AG20443 (cell line): ENCODE measurements around the gene DCST1.
A peak's percentile ranks its signal among the peaks of the same experiment; 100 is the strongest.

Experiments
- DNase-seq: peaks from one replicate; pipeline ENCODE4 v3.0.0; 2012; ENCODE audit warnings: low spot score, mixed read lengths

Gene DCST1

DNA sequence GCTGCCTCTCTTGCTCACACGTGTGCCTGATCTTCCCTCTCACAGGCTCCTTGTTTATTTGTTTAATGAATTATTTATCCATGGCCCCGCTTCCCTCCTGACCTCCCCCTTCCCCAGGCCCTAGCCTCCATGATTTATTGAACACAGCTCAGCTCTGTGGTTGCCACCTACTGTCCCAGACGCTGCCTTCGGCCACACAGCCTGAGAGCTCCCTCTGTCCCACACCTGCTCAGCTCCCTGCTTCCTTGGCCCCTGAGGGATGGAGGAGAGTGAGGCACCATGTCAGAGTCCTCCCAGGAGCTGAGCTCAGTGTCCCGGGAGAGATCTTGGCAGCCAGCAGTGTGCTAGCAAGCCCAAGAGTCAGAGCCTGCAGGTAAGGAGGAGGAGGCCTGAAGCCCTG lies 41.9 kb downstream of the DCST1 start:
- DNase-seq = no peak

GRCh38 chr1:155076371-155076770 lies 42.7 kb downstream of the DCST1 start:
- no peak for DNase-seq

GRCh38 chr1:155077346-155077745 lies 43.7 kb downstream of the DCST1 start:
- no peak for DNase-seq

GRCh38 chr1:155077758-155078445 lies 44.3 kb downstream of the DCST1 start:
- no peak for DNase-seq

DNA sequence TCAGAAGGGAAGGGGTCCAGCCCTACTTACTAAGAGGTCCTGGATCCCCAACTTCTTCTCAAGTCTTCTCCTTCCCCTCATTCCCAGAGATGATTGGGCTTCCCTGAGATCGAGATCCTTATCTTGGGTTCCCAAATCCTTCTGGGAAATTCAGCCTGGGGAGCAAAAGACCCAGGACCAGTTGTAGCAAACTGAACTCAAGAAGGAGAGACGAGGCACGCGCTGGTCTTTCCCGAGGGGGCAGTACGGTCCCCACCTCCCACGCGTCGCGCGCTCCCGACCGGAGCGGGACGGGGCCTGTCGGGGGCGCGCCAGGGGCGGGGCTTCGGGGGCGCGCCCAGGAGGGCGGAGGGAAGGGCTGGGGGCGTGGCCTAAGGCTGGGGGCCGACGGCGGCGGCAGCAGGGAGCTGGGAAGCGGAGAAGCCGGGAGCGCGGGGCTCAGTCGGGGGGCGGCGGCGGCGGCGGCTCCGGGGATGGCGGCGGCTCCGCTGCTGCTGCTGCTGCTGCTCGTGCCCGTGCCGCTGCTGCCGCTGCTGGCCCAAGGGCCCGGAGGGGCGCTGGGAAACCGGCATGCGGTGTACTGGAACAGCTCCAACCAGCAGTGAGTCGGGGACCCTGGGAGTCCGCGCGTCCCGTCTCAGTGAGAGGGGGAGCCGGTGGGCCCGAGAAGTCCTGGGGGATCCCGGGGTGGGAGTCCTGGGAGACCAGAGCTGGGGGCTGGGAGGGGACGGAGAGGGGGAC lies 45.0 kb downstream of the DCST1 start, which contains the start of gene EFNA3:
Gene EFNA3 (plus strand): TSS at position 369 of the 741 bp plus-strand sequence. CDS start 105 bp downstream, at position 474.
- peak; percentile 94 for DNase-seq

DNA sequence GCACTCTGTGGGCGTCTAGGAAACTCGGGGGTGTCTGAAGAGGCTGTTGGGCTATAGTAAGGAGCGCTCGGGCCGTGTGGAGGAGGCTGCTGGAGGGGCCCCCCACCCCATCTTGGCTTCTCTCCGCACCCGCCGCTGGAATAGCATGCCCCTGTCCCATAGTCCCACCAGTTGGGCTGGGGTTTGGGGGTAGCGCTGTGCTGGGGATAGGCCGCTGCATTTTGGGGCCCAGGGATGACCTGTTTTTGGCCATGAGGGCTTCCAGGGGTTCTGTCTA lies 45.5 kb downstream of the DCST1 start:
- no peak for DNase-seq

- no peak for DNase-seq
These were observed 46.1 kb downstream of the DCST1 start for GRCh38 chr1:155079487-155080311.

DNA sequence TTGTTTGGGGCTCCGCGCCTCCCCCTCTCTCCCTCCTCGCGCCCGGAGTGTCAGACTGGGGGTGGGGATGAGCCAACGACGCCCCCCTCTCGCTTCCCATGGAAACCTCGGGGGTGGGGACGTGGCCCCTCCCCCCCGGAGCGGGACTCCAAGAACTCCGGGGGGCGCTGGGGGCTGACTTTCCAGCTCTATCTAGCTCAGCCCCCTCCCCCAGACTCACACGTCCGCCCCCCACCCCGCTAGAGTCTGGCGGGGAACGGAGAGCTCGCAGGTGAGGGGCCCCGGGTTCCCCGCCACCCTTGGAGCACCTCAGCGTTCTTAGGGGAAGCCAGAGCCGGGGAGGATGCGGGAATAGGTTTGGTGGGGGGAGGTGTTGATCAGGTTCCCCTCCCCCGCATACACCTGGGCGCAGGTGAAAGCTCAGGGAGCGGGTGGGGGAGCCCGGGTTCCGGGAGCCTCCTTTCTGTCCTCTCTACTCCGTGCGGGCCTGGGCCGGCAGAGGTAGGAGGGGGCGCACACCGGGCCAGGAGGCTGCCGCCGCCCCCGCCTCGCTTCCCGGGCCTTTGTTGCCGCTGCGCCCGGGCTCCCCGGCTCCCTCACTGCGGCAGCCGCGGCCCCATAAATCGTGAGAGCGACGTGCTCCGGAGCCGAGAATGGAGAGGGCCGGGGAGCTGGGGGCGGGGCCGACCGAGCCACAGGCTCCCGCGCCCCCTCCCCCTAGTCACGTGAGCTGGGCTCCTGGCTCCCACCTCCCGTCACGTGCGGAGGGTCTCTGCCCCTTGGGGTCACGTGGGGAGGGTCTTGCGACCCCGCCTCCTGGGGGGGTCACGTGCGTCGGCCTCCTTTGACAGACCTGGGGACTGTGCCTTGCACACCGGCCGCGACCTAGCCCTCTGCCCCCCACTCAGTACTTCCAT lies 46.9 kb downstream of the DCST1 start:
- DNase-seq = no peak

DNA sequence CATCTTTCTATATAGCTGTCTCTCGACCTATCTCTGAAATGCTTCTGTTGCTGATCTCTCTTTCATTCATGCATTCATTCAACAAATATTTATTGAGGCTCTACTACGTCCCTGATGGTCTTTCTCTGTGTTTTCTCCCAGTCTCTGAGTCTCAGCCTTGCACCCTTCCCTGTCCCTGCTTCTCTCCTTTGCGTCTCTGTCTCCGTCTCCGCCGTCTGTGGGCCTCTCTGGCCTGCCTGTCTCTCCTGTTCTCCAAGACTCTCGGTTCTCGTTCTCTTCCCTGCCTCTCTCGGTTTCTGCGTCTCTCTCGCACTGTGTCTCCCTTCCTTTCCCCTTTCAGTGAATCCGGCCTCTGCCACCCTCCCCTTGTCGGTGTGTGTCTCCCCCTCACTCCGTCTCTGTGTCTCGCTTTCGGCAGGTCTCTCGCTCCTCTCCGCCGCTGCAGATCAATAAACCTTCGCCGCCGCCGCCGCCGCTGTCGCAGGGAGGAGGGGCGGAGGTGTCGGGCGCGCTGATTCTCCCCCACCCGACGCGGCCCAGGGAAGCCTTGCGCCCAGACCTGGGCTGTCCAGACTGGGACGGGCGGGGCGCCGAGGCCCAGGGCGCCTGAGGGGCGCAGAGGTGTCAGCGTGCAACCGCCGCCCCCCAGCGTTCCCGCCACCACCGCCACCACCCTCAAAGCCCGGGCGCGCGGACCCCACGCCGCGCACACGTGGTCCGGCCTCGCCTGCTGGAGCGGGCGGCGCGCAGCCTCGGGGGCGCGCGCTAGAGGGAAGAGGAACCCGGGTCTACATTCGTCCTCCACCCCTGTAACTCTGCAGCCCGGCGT lies 48.1 kb downstream of the DCST1 start:
- no peak for DNase-seq

GRCh38 chr1:155082301-155083051 lies 48.9 kb downstream of the DCST1 start:
- DNase-seq = no peak

DNA sequence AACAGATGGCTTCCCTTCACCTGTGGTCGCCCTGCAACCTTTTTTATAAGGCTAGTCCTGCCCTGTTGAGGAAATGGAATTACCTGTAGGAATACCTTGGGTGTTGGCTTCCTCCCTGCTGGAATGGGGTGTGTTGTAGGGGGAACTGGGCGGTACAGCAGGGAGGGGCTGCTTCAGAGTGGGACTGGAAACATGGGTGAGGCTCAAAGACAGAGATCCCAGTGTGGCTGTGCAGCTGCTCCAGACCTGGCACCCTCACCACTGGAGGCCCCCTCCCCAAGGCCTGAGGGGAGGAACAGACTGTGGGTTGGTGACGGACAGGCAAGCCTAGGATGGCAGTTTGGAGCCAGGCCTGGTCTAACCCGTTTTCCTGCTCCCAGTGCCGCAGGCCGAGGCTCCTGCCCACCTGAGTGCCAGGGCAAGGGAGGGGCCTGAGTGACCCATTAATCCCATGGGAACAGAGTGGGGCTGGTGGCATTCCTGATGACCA lies 49.5 kb downstream of the DCST1 start:
- no peak for DNase-seq

DNA sequence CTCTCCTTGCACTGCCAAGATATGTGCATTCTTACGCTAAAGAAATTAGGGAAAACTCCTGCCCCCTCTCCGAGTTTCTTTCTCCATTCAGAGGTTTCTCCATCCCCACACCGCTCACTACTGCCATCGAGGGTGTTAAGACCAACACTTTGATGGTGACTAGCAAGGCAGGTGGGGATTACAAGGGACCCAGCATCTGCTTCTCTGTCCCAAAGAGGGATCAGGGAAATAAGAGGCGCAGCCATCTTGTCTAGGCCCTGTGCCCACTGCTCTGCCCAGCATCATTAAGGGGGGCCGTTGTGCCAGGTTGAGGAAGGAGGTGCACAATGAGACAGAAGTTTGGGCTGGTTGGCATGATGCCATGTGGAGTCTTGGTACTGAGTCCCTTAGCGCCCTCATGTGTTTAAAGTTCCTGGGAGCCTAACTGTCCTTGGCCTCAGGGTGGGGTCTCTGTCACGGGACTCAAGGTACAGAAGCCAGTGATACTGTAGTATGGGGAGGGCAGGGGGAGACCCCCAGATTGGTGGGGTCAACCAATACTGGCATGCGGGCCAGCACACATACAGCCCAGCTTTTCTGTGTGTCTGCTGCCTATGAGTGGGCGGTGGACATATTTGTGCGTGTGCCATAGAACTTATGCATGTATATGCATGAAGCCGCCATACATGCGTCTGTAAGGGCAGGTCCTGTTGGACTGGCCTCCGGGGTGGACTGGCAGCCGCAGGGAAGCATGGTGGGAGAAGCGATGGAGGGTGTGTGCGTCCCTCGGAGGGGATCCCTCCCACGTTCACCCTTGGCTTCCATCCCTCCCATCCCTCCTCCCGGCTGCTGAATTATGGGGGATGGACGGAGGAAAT lies 50.5 kb downstream of the DCST1 start:
- no peak for DNase-seq

DNA sequence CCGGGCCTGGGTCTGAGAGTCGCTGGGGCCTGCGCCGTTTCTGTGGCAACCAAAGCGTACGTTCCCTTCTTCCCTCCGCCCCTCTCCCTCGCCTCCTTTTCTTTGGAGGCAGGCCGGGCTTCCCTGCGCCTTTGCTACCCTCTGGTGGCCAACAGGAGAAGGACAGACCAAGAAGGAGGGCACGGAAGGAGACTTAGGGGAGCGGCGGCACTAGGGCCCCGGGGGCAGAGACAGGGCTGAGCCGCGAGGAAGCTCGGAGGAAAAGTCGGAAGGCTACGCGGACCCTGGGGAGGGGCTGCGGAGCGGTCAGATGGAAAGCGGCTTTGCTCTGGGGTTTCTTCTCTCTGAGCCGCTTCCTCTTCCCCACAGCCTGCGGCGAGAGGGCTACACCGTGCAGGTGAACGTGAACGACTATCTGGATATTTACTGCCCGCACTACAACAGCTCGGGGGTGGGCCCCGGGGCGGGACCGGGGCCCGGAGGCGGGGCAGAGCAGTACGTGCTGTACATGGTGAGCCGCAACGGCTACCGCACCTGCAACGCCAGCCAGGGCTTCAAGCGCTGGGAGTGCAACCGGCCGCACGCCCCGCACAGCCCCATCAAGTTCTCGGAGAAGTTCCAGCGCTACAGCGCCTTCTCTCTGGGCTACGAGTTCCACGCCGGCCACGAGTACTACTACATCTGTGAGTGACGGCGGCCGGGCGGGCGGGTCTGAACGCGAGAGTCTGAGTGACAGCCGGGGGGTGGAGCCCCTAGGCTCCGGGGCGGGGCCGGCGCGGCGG lies 51.3 kb downstream of the DCST1 start:
- peak; percentile 97 for DNase-seq

- DNase-seq = peak; percentile 66
These were observed 52.0 kb downstream of the DCST1 start for GRCh38 chr1:155085504-155086127.

- peak; percentile 80 for DNase-seq
These were observed 52.6 kb downstream of the DCST1 start for GRCh38 chr1:155086128-155086741.

GRCh38 chr1:155086856-155087535 lies 53.4 kb downstream of the DCST1 start:
- no peak for DNase-seq
